Kidney epithelial cell (primary cell): ENCODE data around the gene LRRC70. TPM values are rescaled to one million over a fixed set of nuclear protein-coding genes. Genes with fewer than 3 reads are reported as not detected.

ENCODE experiments used
- DNase-seq: peaks from one replicate; pipeline ENCODE4 v3.0.0-alpha.2; 2010; ENCODE audit warnings: low read depth
- H3K27me3 ChIP-seq: 2 replicates; pipeline ENCODE4 v1.6.0; 2011; ENCODE audit warnings: low read length; ENCODE audit not compliant: control insufficient read depth, insufficient read depth
- H3K36me3 ChIP-seq: 2 replicates; pipeline ENCODE4 v1.5.1; 2011; ENCODE audit warnings: low read length; ENCODE audit not compliant: control insufficient read depth, insufficient read depth
- H3K4me3 ChIP-seq: 2 replicates; pipeline ENCODE4 v1.5.1; 2011; ENCODE audit warnings: low read depth, mild to moderate bottlenecking, control low read depth, low read length
- total RNA-seq: library from RNA; depleted of rRNA; stranded (reverse); fragments of >200 nt; gene quantifications from 2 replicates; pipeline ENCODE4 v1.2.3, GENCODE V29; 2015
- TF ChIP-seq, protein P1 (sequence below): IDR thresholded peaks from 2 replicates; pipeline ENCODE4 v1.5.1; 2011; ENCODE audit warnings: mild to moderate bottlenecking, moderate library complexity, low read length, control low read depth, inconsistent platforms; ENCODE audit not compliant: insufficient read depth, poor library complexity, severe bottlenecking

LRRC70 gene
- total RNA-seq, 1 donor from 2014 or later: 0.25 TPM

- TF ChIP-seq, protein P1, sequence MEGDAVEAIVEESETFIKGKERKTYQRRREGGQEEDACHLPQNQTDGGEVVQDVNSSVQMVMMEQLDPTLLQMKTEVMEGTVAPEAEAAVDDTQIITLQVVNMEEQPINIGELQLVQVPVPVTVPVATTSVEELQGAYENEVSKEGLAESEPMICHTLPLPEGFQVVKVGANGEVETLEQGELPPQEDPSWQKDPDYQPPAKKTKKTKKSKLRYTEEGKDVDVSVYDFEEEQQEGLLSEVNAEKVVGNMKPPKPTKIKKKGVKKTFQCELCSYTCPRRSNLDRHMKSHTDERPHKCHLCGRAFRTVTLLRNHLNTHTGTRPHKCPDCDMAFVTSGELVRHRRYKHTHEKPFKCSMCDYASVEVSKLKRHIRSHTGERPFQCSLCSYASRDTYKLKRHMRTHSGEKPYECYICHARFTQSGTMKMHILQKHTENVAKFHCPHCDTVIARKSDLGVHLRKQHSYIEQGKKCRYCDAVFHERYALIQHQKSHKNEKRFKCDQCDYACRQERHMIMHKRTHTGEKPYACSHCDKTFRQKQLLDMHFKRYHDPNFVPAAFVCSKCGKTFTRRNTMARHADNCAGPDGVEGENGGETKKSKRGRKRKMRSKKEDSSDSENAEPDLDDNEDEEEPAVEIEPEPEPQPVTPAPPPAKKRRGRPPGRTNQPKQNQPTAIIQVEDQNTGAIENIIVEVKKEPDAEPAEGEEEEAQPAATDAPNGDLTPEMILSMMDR: no peak
- H3K36me3 ChIP-seq: no peaks in the 10 kb centered on the region
These were observed 11.8 kb downstream of the LRRC70 start for GRCh38 chr5:62590387-62590786.

DNA sequence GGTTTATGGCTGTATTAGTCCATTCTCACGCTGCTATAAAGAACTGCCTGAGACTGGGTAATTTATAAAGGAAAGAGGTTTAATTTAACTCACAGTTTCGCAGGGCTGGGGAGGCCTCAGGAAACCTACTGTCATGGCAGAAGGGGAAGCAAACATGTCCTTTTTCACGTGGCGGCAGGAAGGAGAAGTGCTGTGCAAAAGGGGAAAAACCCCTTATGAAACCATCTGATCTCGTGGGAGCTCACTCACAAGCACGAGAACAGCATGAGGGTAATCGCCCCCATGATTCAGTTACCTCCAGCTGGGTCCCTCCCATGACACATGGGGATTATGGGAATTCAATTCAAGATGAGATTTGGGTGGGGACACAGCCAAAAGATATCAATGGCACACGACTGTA is 13.9 kb downstream of the LRRC70 start:
- no peaks in the 10 kb centered on the region for H3K36me3 ChIP-seq

More at GRCh38 chr5:62590387-62590786, 11.8 kb downstream of the LRRC70 start:
- no peaks in the 10 kb centered on the region for H3K27me3 ChIP-seq
- DNase-seq: no peak
- no peak overlapping the region for H3K4me3 ChIP-seq

GRCh38 chr5:62593331-62593730 is 14.7 kb downstream of the LRRC70 start:
- TF ChIP-seq, protein P1: no peak
- Histone ChIP-seq H3K36me3 (no peaks in the 10 kb centered on the region), H3K27me3 (no peaks in the 10 kb centered on the region), H3K4me3 (no peak overlapping the region)
- DNase-seq: no peak

More for the DNA sequence above, 13.9 kb downstream of the LRRC70 start:
- no peak overlapping the region for H3K4me3 ChIP-seq
- H3K27me3 ChIP-seq: no peaks in the 10 kb centered on the region
- no peak for DNase-seq
- TF ChIP-seq, protein P1: no peak

GRCh38 chr5:62594364-62594984 is 15.9 kb downstream of the LRRC70 start:
- Histone ChIP-seq H3K36me3 (no peaks in the 10 kb centered on the region), H3K27me3 (no peaks in the 10 kb centered on the region), H3K4me3 (no peak overlapping the region)
- TF ChIP-seq, protein P1: no peak
- no peak for DNase-seq

- no peaks in the 10 kb centered on the region for H3K27me3 ChIP-seq
- no peaks in the 10 kb centered on the region for H3K36me3 ChIP-seq
- no peak for DNase-seq
- no peak overlapping the region for H3K4me3 ChIP-seq
- TF ChIP-seq, protein P1: no peak
These were observed 17.5 kb downstream of the LRRC70 start for GRCh38 chr5:62596096-62596495.

GRCh38 chr5:62596691-62597090 is 18.1 kb downstream of the LRRC70 start:
- Histone ChIP-seq H3K4me3 (no peak overlapping the region), H3K27me3 (no peaks in the 10 kb centered on the region), H3K36me3 (no peaks in the 10 kb centered on the region)
- DNase-seq: no peak
- TF ChIP-seq, protein P1: no peak
